ENCODE measurements around the gene HIRA.

GRCh38 chr22:19359554-19360299 is 71.8 kb downstream of the HIRA start:
- TF ChIP-seq, protein P1, sequence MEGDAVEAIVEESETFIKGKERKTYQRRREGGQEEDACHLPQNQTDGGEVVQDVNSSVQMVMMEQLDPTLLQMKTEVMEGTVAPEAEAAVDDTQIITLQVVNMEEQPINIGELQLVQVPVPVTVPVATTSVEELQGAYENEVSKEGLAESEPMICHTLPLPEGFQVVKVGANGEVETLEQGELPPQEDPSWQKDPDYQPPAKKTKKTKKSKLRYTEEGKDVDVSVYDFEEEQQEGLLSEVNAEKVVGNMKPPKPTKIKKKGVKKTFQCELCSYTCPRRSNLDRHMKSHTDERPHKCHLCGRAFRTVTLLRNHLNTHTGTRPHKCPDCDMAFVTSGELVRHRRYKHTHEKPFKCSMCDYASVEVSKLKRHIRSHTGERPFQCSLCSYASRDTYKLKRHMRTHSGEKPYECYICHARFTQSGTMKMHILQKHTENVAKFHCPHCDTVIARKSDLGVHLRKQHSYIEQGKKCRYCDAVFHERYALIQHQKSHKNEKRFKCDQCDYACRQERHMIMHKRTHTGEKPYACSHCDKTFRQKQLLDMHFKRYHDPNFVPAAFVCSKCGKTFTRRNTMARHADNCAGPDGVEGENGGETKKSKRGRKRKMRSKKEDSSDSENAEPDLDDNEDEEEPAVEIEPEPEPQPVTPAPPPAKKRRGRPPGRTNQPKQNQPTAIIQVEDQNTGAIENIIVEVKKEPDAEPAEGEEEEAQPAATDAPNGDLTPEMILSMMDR (IDR thresholded peaks at IDR 0.05; ENCODE audit: low read depth, low read length) = no peak
- TF ChIP-seq EZH2phosphoT487 (IDR thresholded peaks at IDR 0.05; ENCODE audit: low read depth) = no peak
